Measurements from ENCODE around the gene ZFP90.
"Not testable (repeated sequence)": the region's sequence is repeated elsewhere in the genome, so short reads cannot be mapped to it uniquely, and the experiment has no call there.

ZFP90 gene

GRCh38 chr16:68538880-68539701, at the start of gene ZFP90:
Gene ZFP90 (plus strand): TSS chr16:68539291. CDS start chr16:68539793, 502 bp downstream.
- DNase-seq, result peak; percentile 94

- no peak for DNase-seq
These were observed 48.7 kb upstream of the ZFP90 start for GRCh38 chr16:68490358-68490757.

- DNase-seq, result no peak
These were observed 48.1 kb upstream of the ZFP90 start for GRCh38 chr16:68490829-68491575.

- DNase-seq, result no peak
These were observed 47.5 kb upstream of the ZFP90 start for GRCh38 chr16:68491576-68491950.

GRCh38 chr16:68492151-68492542, 46.9 kb upstream of the ZFP90 start:
- DNase-seq, result no peak

GRCh38 chr16:68492543-68493411, 46.3 kb upstream of the ZFP90 start:
- no peak for DNase-seq

- no peak for DNase-seq
These were observed 45.5 kb upstream of the ZFP90 start for GRCh38 chr16:68493412-68494070.

GRCh38 chr16:68494261-68494660, 44.8 kb upstream of the ZFP90 start:
- not testable (repeated sequence) for DNase-seq

- DNase-seq, result no peak
These were observed 42.4 kb upstream of the ZFP90 start for GRCh38 chr16:68496689-68497088.

GRCh38 chr16:68499006-68499405, 40.1 kb upstream of the ZFP90 start:
- DNase-seq, result peak; percentile 80

- no peak for DNase-seq
These were observed 35.8 kb upstream of the ZFP90 start for GRCh38 chr16:68503334-68503733.

- DNase-seq, result no peak
These were observed 35.0 kb upstream of the ZFP90 start for GRCh38 chr16:68504066-68504465.

GRCh38 chr16:68506331-68507053, 32.6 kb upstream of the ZFP90 start:
- no peak for DNase-seq

- DNase-seq, result no peak
These were observed 31.1 kb upstream of the ZFP90 start for GRCh38 chr16:68508013-68508412.

- no peak for DNase-seq
These were observed 30.4 kb upstream of the ZFP90 start for GRCh38 chr16:68508641-68509240.

- DNase-seq, result no peak
These were observed 29.7 kb upstream of the ZFP90 start for GRCh38 chr16:68509381-68509780.

GRCh38 chr16:68510775-68511174, 28.3 kb upstream of the ZFP90 start:
- DNase-seq, result no peak

- no peak for DNase-seq
These were observed 26.9 kb upstream of the ZFP90 start for GRCh38 chr16:68512183-68512582.

- no peak for DNase-seq
These were observed 26.3 kb upstream of the ZFP90 start for GRCh38 chr16:68512742-68513141.

- DNase-seq, result no peak
These were observed 24.6 kb upstream of the ZFP90 start for GRCh38 chr16:68514511-68514910.

GRCh38 chr16:68517606-68518166, 21.4 kb upstream of the ZFP90 start:
- DNase-seq, result no peak

Data from NCI-H82 (cell line).